Natural killer cell (primary cell): ENCODE data around the gene PBLD. TPM values are rescaled to one million over a fixed set of nuclear protein-coding genes. Genes with fewer than 3 reads are reported as not detected.

Experiments
- ATAC-seq, 3 donors: fragments of 150-1000 bp in 2 of 3; fragments of 200-7000 bp in 1 of 3; cut with Tn5 transposase; 1 replicate in 1 of 3; 2 replicates in 2 of 3; pipeline ENCODE4 v1.10.0; 2021; ENCODE audit warnings: mild to moderate bottlenecking in 2 of 3, moderate library complexity in 2 of 3
- DNase-seq, 2 donors: peaks; one replicate each; pipeline versions ENCODE4 v3.0.0 to v3.0.0-alpha.2; 2013 to 2021; ENCODE audit warnings: mixed read lengths in 1 of 2
- H3K27ac ChIP-seq: one replicate; pipeline ENCODE4 v1.5.1; 2013; ENCODE audit warnings: mild to moderate bottlenecking, low read length
- H3K27me3 ChIP-seq: one replicate; pipeline ENCODE4 v1.6.1; 2013; ENCODE audit warnings: low read length; ENCODE audit not compliant: control insufficient read depth, insufficient read depth
- H3K36me3 ChIP-seq: one replicate; pipeline ENCODE4 v1.6.1; 2013; ENCODE audit warnings: low read length; ENCODE audit not compliant: control insufficient read depth, insufficient read depth
- H3K4me1 ChIP-seq: one replicate; pipeline ENCODE4 v1.6.1; 2013; ENCODE audit warnings: low read length; ENCODE audit not compliant: control insufficient read depth, insufficient read depth
- H3K4me3 ChIP-seq: one replicate; pipeline ENCODE4 v1.5.1; 2013; ENCODE audit warnings: low read length
- H3K9me3 ChIP-seq: one replicate; pipeline ENCODE4 v1.6.1; 2013; ENCODE audit warnings: low read length; ENCODE audit not compliant: control insufficient read depth, insufficient read depth
- H3K27ac Mint-ChIP-seq, 2 donors: one replicate each; pipeline ENCODE4 v1.8.0; 2022; ENCODE audit warnings: mild to moderate bottlenecking in 2 of 2, mixed read lengths in 2 of 2, moderate library complexity in 1 of 2
- H3K27me3 Mint-ChIP-seq, 2 donors: one replicate each; pipeline ENCODE4 v1.8.0; 2022; ENCODE audit warnings: low read depth in 2 of 2, mixed read lengths in 2 of 2
- H3K36me3 Mint-ChIP-seq: one replicate; pipeline ENCODE4 v1.8.0; 2022; ENCODE audit warnings: mixed read lengths
- H3K4me1 Mint-ChIP-seq, 2 donors: one replicate each; pipeline ENCODE4 v1.8.0; 2022; ENCODE audit warnings: mixed read lengths in 2 of 2
- H3K4me3 Mint-ChIP-seq: one replicate; pipeline ENCODE4 v1.8.0; 2022; ENCODE audit warnings: mild to moderate bottlenecking, moderate library complexity, mixed read lengths
- H3K9me3 Mint-ChIP-seq, 2 donors: one replicate each; pipeline ENCODE4 v1.8.0; 2022; ENCODE audit warnings: mixed read lengths in 2 of 2
- CTCF ChIP-seq: fragments of 200-600 bp; IDR thresholded peaks from one replicate; pipeline ENCODE4 v1.8.0; 2022; ENCODE audit warnings: antibody characterized with exemption
- WGBS: methylation state at CpG from one replicate; pipeline ENCODE4 v1.1.7; 2013; ENCODE audit warnings: missing lambda C conversion rate; ENCODE audit not compliant: insufficient coverage; 5-methylcytosine and 5-hydroxymethylcytosine counted together
- intact Hi-C: fragments of 100-400 bp; cut with micrococcal nuclease; formaldehyde crosslinking; loops from one replicate; pipeline ENCODE4 v1.14.2; 2022
- total RNA-seq, 4 donors: library from RNA; stranded (reverse); fragments of 120-200 nt in 1 of 4; gene quantifications; one replicate each; pipeline versions ENCODE4 v1.2.3 to v1.2.4, GENCODE V29; 2013 to 2022

Gene PBLD
- total RNA-seq, 3 donors from 2014 or later (not counting 1 experiment from before 2014, with no cell fraction given) = 1.4 to 2.1 (median 1.4) TPM

- no peak for TF ChIP-seq CTCF
- H3K4me3 ChIP-seq = no peak overlapping the region
- Mint-ChIP-seq H3K36me3 (peaks cover 16% of the 10 kb centered on the region), H3K4me3 (no peak overlapping the region), H3K4me1 (no peaks in the 10 kb centered on the region), H3K27ac (no peak overlapping the region), H3K27me3 (no peaks in the 10 kb centered on the region), H3K9me3 (peaks cover 0 to 2% of the 10 kb centered on the region in 2 donors)
- intact Hi-C loops = no loop called here
- H3K27me3 ChIP-seq = no peaks in the 10 kb centered on the region
- H3K4me1 ChIP-seq = no peaks in the 10 kb centered on the region
- peaks cover 23% of the 10 kb centered on the region for H3K36me3 ChIP-seq
- ATAC-seq (no peak), DNase-seq (no peak)
- 96% methylated on average over 4 of the region's 5 CpGs for WGBS
- H3K9me3 ChIP-seq = no peaks in the 10 kb centered on the region
- no peak overlapping the region for H3K27ac ChIP-seq
These were observed 33.9 kb upstream of the PBLD start for GRCh38 chr10:68366600-68366999.

DNA sequence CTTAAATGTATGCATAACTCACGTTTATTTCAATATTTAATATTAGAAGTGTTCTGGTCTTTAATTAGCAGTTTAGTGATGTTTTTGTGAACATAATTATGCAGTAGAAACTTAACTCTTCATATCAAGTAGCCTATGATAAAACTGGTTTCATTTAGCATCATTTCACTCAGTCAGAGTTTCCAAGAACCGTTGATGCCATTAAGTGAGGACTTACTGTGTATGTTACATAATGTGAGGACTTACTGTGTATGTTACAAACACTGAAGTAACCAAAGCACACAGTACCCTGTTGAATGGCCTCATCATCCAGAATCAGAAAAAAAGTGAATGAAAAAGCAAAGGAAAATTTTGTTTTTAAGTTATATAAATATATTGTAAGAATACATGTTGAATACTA, 32.9 kb upstream of the PBLD start:
- TF ChIP-seq CTCF = no peak
- H3K4me3 Mint-ChIP-seq = no peak overlapping the region
- H3K27ac Mint-ChIP-seq = no peak overlapping the region
- H3K27me3 Mint-ChIP-seq = no peaks in the 10 kb centered on the region
- DNase-seq = no peak
- H3K36me3 Mint-ChIP-seq = peaks cover 10% of the 10 kb centered on the region
- no peak overlapping the region for H3K27ac ChIP-seq
- intact Hi-C loops = no loop called here
- H3K9me3 ChIP-seq = no peaks in the 10 kb centered on the region
- no peak for ATAC-seq
- WGBS = 100% methylated on average over 1 of the region's 2 CpGs
- no peak overlapping the region for H3K4me3 ChIP-seq
- H3K27me3 ChIP-seq = no peaks in the 10 kb centered on the region
- peaks cover 27% of the 10 kb centered on the region for H3K36me3 ChIP-seq
- H3K4me1 ChIP-seq = no peaks in the 10 kb centered on the region
- no peaks in the 10 kb centered on the region for H3K4me1 Mint-ChIP-seq
- H3K9me3 Mint-ChIP-seq = no peaks in the 10 kb centered on the region

GRCh38 chr10:68364101-68364886, 31.6 kb upstream of the PBLD start:
- no peak for TF ChIP-seq CTCF
- H3K36me3 ChIP-seq = peaks cover 27% of the 10 kb centered on the region
- no peaks in the 10 kb centered on the region for H3K27me3 ChIP-seq
- no peak overlapping the region for H3K4me3 ChIP-seq
- H3K4me1 ChIP-seq = no peaks in the 10 kb centered on the region
- Mint-ChIP-seq H3K27ac (no peak overlapping the region), H3K36me3 (peaks cover 5% of the 10 kb centered on the region), H3K4me3 (no peak overlapping the region), H3K27me3 (no peaks in the 10 kb centered on the region), H3K9me3 (no peaks in the 10 kb centered on the region), H3K4me1 (no peaks in the 10 kb centered on the region)
- no peak for ATAC-seq
- H3K27ac ChIP-seq = no peak overlapping the region
- intact Hi-C loops = no loop called here
- DNase-seq = no peak
- no peaks in the 10 kb centered on the region for H3K9me3 ChIP-seq
- 88% methylated on average over 2 of the region's 3 CpGs for WGBS

DNA sequence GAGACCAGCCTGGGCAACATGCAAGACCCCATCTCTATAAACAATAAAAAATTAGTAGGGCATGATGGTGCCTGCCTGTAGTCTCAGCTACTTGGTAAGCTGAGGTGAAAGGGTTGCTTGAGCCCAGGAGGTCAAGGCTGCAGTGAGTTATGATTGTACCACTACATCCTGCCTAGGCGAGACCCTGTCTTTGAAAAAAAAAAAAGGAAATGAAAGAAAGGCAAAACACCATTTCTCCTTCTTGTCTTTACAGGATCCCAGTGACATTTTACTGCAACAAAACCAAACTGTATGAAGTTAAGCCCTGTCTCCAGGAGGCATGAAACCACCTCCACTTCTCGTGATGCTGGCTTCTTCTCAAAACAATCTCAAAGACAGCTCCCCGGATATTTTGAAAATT, 29.9 kb upstream of the PBLD start:
- H3K4me3 ChIP-seq = no peak overlapping the region
- Mint-ChIP-seq H3K9me3 (no peaks in the 10 kb centered on the region), H3K4me1 (no peaks in the 10 kb centered on the region), H3K27ac (no peak overlapping the region), H3K4me3 (no peak overlapping the region), H3K36me3 (peaks cover 5% of the 10 kb centered on the region), H3K27me3 (no peaks in the 10 kb centered on the region)
- H3K9me3 ChIP-seq = no peaks in the 10 kb centered on the region
- no peak for ATAC-seq
- no peaks in the 10 kb centered on the region for H3K27me3 ChIP-seq
- WGBS = 25% methylated on average over 1 of the region's 3 CpGs
- DNase-seq = no peak
- H3K4me1 ChIP-seq = no peaks in the 10 kb centered on the region
- peaks cover 30% of the 10 kb centered on the region for H3K36me3 ChIP-seq
- H3K27ac ChIP-seq = no peak overlapping the region
- TF ChIP-seq CTCF = no peak
- intact Hi-C loops = no loop called here
